ENCODE data around the gene PPP2R5C.

Gene PPP2R5C

GRCh38 chr14:101755591-101756324 is 5.8 kb upstream of the PPP2R5C start:
- DNase-seq (ENCODE audit: low read depth), result no peak

GRCh38 chr14:101757064-101757838 is 4.3 kb upstream of the PPP2R5C start:
- DNase-seq (ENCODE audit: low read depth), result no peak

- DNase-seq (ENCODE audit: low read depth), result no peak
These were observed 3.7 kb upstream of the PPP2R5C start for GRCh38 chr14:101757839-101758211.

GRCh38 chr14:101758913-101759593 is 2.5 kb upstream of the PPP2R5C start:
- DNase-seq (ENCODE audit: low read depth), result no peak

- DNase-seq (ENCODE audit: low read depth), result peak; percentile 99
These were observed 1.1 kb upstream of the PPP2R5C start for GRCh38 chr14:101760138-101761011.

- DNase-seq (ENCODE audit: low read depth), result peak; percentile 4
These were observed 496 bp downstream of the PPP2R5C start for GRCh38 chr14:101761881-101762529.

- DNase-seq (ENCODE audit: low read depth), result no peak
These were observed 1.1 kb downstream of the PPP2R5C start for GRCh38 chr14:101762530-101763101.

GRCh38 chr14:101763941-101764709 is 2.6 kb downstream of the PPP2R5C start:
- DNase-seq (ENCODE audit: low read depth), result no peak

GRCh38 chr14:101767618-101768362 is 6.3 kb downstream of the PPP2R5C start:
- no peak for DNase-seq (ENCODE audit: low read depth)

GRCh38 chr14:101770183-101770582 is 8.7 kb downstream of the PPP2R5C start:
- DNase-seq (ENCODE audit: low read depth), result no peak

- peak; percentile 34 for DNase-seq (ENCODE audit: low read depth)
These were observed 11.3 kb downstream of the PPP2R5C start for GRCh38 chr14:101772770-101773169.

- DNase-seq (ENCODE audit: low read depth), result no peak
These were observed 11.9 kb downstream of the PPP2R5C start for GRCh38 chr14:101773378-101773777.

GRCh38 chr14:101774006-101774795 is 12.7 kb downstream of the PPP2R5C start:
- DNase-seq (ENCODE audit: low read depth), result no peak

- DNase-seq (ENCODE audit: low read depth), result no peak
These were observed 13.3 kb downstream of the PPP2R5C start for GRCh38 chr14:101774814-101775213.

GRCh38 chr14:101775826-101776225 is 14.3 kb downstream of the PPP2R5C start:
- no peak for DNase-seq (ENCODE audit: low read depth)

- DNase-seq (ENCODE audit: low read depth), result no peak
These were observed 14.8 kb downstream of the PPP2R5C start for GRCh38 chr14:101776344-101776743.

- no peak for DNase-seq (ENCODE audit: low read depth)
These were observed 18.9 kb downstream of the PPP2R5C start for GRCh38 chr14:101780390-101780789.

- no peak for DNase-seq (ENCODE audit: low read depth)
These were observed 19.4 kb downstream of the PPP2R5C start for GRCh38 chr14:101780887-101781239.
